ENCODE results near the gene HCFC1.

HCFC1 gene

GRCh38 chrX:153966283-153966688 is 5.3 kb downstream of the HCFC1 start:
- no peak overlapping the region for H3K4me3 Mint-ChIP-seq
- H3K4me1 Mint-ChIP-seq (ENCODE audit: low read depth), result peaks cover 38% of the 10 kb centered on the region
- no peaks in the 10 kb centered on the region for H3K27me3 Mint-ChIP-seq
- peak overlapping the region; percentile 35 for H3K27ac Mint-ChIP-seq
- H3K9me3 Mint-ChIP-seq, result no peaks in the 10 kb centered on the region
- intact Hi-C loops (cut with micrococcal nuclease), result no loop called here
- peaks cover 82% of the 10 kb centered on the region for H3K36me3 Mint-ChIP-seq (ENCODE audit: low read depth)

DNA sequence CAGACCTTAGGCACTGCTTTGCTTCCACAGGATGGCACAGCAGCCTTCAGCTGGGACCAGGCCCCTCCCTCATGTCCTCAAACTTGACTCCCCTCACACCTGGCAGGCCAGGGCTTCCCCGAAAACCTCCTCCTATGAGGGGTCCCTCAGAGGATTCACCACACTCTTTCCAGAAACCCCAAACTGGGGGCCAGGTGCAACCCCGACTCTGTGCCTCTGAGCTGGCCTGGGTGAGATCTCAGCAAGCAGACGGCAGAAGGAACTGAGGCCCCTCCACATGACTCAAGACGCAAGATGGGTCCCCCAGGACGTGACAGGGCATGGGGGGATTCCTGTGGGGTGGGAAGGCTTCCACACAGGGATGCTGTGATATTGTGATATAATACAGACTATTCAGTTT is 6.2 kb downstream of the HCFC1 start:
- H3K4me1 Mint-ChIP-seq (ENCODE audit: low read depth), result peaks cover 38% of the 10 kb centered on the region
- H3K4me3 Mint-ChIP-seq, result no peak overlapping the region
- H3K9me3 Mint-ChIP-seq, result no peaks in the 10 kb centered on the region
- H3K27me3 Mint-ChIP-seq, result no peaks in the 10 kb centered on the region
- intact Hi-C loops (cut with micrococcal nuclease), result no loop called here
- H3K36me3 Mint-ChIP-seq (ENCODE audit: low read depth), result peaks cover 82% of the 10 kb centered on the region
- no peak overlapping the region for H3K27ac Mint-ChIP-seq

DNA sequence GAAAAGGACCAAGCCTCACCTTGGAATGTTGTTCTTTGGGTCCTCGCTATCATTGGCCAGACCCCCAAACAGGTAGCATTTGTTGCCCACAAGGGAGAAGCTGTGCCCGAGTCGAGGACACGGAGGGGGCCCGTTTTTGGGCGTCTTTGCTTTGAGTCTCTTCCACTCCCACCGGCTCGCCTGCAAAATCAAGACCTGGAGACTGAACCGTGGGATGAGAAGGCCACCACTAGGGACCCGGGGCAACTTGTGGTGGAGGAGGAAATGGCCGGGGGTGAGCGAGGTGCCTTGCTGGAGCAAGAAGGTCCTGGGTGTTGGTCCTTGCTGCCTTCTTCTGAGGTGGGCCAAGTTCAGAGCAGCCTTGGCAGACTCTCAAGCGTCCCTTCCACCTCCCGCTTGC is 7.5 kb downstream of the HCFC1 start:
- intact Hi-C loops (cut with micrococcal nuclease), result no loop called here
- no peaks in the 10 kb centered on the region for H3K27me3 Mint-ChIP-seq
- peaks cover 89% of the 10 kb centered on the region for H3K36me3 Mint-ChIP-seq (ENCODE audit: low read depth)
- no peak overlapping the region for H3K27ac Mint-ChIP-seq
- no peaks in the 10 kb centered on the region for H3K9me3 Mint-ChIP-seq
- peaks cover 31% of the 10 kb centered on the region for H3K4me1 Mint-ChIP-seq (ENCODE audit: low read depth)
- no peak overlapping the region for H3K4me3 Mint-ChIP-seq

- Mint-ChIP-seq H3K9me3 (no peaks in the 10 kb centered on the region), H3K4me3 (no peak overlapping the region), H3K4me1 (ENCODE audit: low read depth) (peaks cover 27% of the 10 kb centered on the region), H3K27ac (no peak overlapping the region), H3K36me3 (ENCODE audit: low read depth) (peaks cover 95% of the 10 kb centered on the region), H3K27me3 (no peaks in the 10 kb centered on the region)
- intact Hi-C loops (cut with micrococcal nuclease), result no loop called here
Observed at GRCh38 chrX:153963546-153963945, 8.1 kb downstream of the HCFC1 start.

DNA sequence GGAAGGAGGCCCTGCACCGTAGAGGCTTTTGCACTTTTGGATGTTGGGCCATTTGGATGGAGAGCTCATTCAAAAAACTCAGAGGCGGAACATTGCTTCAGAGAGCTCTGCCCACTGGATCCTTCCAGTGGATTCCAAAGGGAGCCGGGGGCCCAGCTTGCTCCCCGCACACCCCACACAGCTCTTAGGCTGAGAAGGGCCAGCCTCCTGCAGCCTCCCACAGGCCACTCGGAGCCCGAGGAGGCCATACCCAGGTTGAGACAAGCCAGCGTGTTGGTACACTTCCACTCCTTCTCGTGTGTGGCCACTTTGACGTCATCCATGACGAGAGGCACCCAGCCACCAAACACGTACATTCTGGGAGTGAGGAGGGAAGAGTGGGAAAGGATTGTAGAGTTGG is 10.3 kb downstream of the HCFC1 start:
- Mint-ChIP-seq H3K4me3 (no peak overlapping the region), H3K36me3 (ENCODE audit: low read depth) (peaks cover 100% of the 10 kb centered on the region), H3K27ac (no peak overlapping the region), H3K9me3 (no peaks in the 10 kb centered on the region), H3K4me1 (ENCODE audit: low read depth) (peaks cover 5% of the 10 kb centered on the region), H3K27me3 (no peaks in the 10 kb centered on the region)
- intact Hi-C loops (cut with micrococcal nuclease), result no loop called here

- Mint-ChIP-seq H3K4me3 (no peak overlapping the region), H3K9me3 (no peaks in the 10 kb centered on the region), H3K27me3 (no peaks in the 10 kb centered on the region), H3K4me1 (ENCODE audit: low read depth) (no peaks in the 10 kb centered on the region), H3K36me3 (ENCODE audit: low read depth) (peaks cover 100% of the 10 kb centered on the region), H3K27ac (no peak overlapping the region)
- intact Hi-C loops (cut with micrococcal nuclease), result no loop called here
Observed at GRCh38 chrX:153960786-153961185, 10.8 kb downstream of the HCFC1 start.

- Mint-ChIP-seq H3K4me3 (no peak overlapping the region), H3K4me1 (ENCODE audit: low read depth) (no peaks in the 10 kb centered on the region), H3K27me3 (no peaks in the 10 kb centered on the region), H3K27ac (no peak overlapping the region), H3K9me3 (no peaks in the 10 kb centered on the region), H3K36me3 (ENCODE audit: low read depth) (peaks cover 100% of the 10 kb centered on the region)
- intact Hi-C loops (cut with micrococcal nuclease), result no loop called here
Observed at GRCh38 chrX:153960077-153960476, 11.5 kb downstream of the HCFC1 start.

- Mint-ChIP-seq H3K4me3 (no peak overlapping the region), H3K36me3 (ENCODE audit: low read depth) (peaks cover 100% of the 10 kb centered on the region), H3K27me3 (no peaks in the 10 kb centered on the region), H3K9me3 (no peaks in the 10 kb centered on the region), H3K27ac (no peak overlapping the region), H3K4me1 (ENCODE audit: low read depth) (no peaks in the 10 kb centered on the region)
- intact Hi-C loops (cut with micrococcal nuclease), result no loop called here
Observed at GRCh38 chrX:153959649-153960048, 12.0 kb downstream of the HCFC1 start.

DNA sequence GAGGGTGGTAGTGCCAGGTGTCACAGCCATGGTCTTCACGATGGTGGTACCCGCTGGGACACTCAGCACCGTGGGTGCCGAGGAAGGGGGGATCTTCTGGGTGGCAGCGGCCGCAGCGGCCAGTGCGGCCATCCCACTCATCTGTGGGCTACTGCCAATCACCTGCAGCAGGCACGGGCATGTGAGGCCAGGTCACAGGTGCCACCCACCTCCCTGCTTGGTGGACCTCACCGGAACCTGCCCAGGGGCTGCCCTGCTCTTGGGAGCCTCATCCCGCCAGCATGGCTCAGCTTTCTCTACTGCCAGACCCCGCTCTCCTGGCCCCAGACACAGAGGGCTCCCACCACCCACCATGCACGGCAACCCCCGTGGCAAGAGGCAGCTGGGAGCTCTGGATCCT is 13.0 kb downstream of the HCFC1 start:
- Mint-ChIP-seq H3K36me3 (ENCODE audit: low read depth) (peaks cover 100% of the 10 kb centered on the region), H3K4me1 (ENCODE audit: low read depth) (no peaks in the 10 kb centered on the region), H3K27me3 (no peaks in the 10 kb centered on the region), H3K9me3 (no peaks in the 10 kb centered on the region), H3K27ac (no peak overlapping the region), H3K4me3 (no peak overlapping the region)
- intact Hi-C loops (cut with micrococcal nuclease), result no loop called here

- intact Hi-C loops (cut with micrococcal nuclease), result no loop called here
- Mint-ChIP-seq H3K4me1 (ENCODE audit: low read depth) (no peaks in the 10 kb centered on the region), H3K36me3 (ENCODE audit: low read depth) (peaks cover 100% of the 10 kb centered on the region), H3K9me3 (no peaks in the 10 kb centered on the region), H3K4me3 (no peak overlapping the region), H3K27ac (no peak overlapping the region), H3K27me3 (no peaks in the 10 kb centered on the region)
Observed at GRCh38 chrX:153957224-153957623, 14.4 kb downstream of the HCFC1 start.

GRCh38 chrX:153956044-153956907 is 15.3 kb downstream of the HCFC1 start:
- Mint-ChIP-seq H3K4me3 (no peak overlapping the region), H3K9me3 (no peaks in the 10 kb centered on the region), H3K27ac (no peak overlapping the region), H3K27me3 (no peaks in the 10 kb centered on the region), H3K4me1 (ENCODE audit: low read depth) (no peaks in the 10 kb centered on the region), H3K36me3 (ENCODE audit: low read depth) (peaks cover 100% of the 10 kb centered on the region)
- intact Hi-C loops (cut with micrococcal nuclease), result no loop called here

- peaks cover under 1% of the 10 kb centered on the region for H3K4me1 Mint-ChIP-seq (ENCODE audit: low read depth)
- peaks cover 100% of the 10 kb centered on the region for H3K36me3 Mint-ChIP-seq (ENCODE audit: low read depth)
- H3K4me3 Mint-ChIP-seq, result no peak overlapping the region
- H3K27me3 Mint-ChIP-seq, result no peaks in the 10 kb centered on the region
- intact Hi-C loops (cut with micrococcal nuclease), result no loop called here
- H3K9me3 Mint-ChIP-seq, result no peaks in the 10 kb centered on the region
- no peak overlapping the region for H3K27ac Mint-ChIP-seq
Observed at GRCh38 chrX:153955228-153955732, 16.3 kb downstream of the HCFC1 start.

GRCh38 chrX:153954558-153955227 is 16.9 kb downstream of the HCFC1 start:
- H3K4me1 Mint-ChIP-seq (ENCODE audit: low read depth), result peaks cover 6% of the 10 kb centered on the region
- no peaks in the 10 kb centered on the region for H3K9me3 Mint-ChIP-seq
- H3K27me3 Mint-ChIP-seq, result no peaks in the 10 kb centered on the region
- H3K27ac Mint-ChIP-seq, result peak overlapping the region; percentile 32
- intact Hi-C loops (cut with micrococcal nuclease), result loop anchor here (5.0 kb wide), 1 partner anchor 192 kb away; the partner anchor contains the start of gene PLXNB3
- H3K36me3 Mint-ChIP-seq (ENCODE audit: low read depth), result peaks cover 100% of the 10 kb centered on the region
- H3K4me3 Mint-ChIP-seq, result no peak overlapping the region

DNA sequence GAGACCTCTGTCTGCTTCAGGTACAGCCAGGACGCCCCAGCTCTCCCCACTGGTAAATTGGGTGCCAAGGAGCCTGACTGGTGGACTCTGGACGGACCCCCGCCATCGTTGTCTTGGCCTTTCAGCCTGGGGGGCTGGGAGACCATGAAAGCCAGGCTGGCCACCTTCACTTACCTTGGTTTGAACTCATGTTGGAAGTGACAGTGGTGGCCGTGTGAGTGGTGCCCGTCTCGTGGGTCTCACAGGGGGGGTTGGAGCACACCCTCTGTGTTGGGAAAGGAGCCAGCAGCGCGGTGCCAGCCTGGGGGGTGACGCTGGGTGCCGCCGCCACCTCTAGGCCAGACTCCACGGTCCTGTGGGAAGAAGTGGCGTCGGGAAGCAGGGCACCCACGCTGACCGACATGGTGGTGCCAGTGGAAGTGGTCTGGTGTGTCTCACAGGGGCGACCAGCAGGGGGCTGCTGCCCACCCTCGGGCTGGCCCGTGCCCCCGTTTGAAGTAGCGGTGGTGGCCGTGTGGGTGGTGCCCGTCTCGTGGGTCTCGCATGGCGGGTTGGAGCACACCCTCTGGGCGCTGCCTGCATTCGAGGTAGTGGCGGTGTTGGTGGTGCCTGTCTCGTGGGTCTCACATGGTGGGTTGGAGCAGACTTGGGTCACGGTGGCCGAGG is 17.6 kb downstream of the HCFC1 start:
- intact Hi-C loops (cut with micrococcal nuclease), result loop anchor here (5.0 kb wide), 1 partner anchor 192 kb away; the partner anchor contains the start of gene PLXNB3

More for the DNA sequence above, 17.6 kb downstream of the HCFC1 start:
- H3K36me3 Mint-ChIP-seq (ENCODE audit: low read depth), result peaks cover 100% of the 10 kb centered on the region
- H3K9me3 Mint-ChIP-seq, result no peaks in the 10 kb centered on the region
- H3K27ac Mint-ChIP-seq, result peak overlapping the region; percentile 32
- H3K4me3 Mint-ChIP-seq, result no peak overlapping the region
- H3K4me1 Mint-ChIP-seq (ENCODE audit: low read depth), result peaks cover 13% of the 10 kb centered on the region
- H3K27me3 Mint-ChIP-seq, result no peaks in the 10 kb centered on the region
